ENCODE results near the gene ADAM10.
"Not testable (repeated sequence)": the region's sequence is repeated elsewhere in the genome, so short reads cannot be mapped to it uniquely, and the experiment has no call there.

ADAM10 gene

GRCh38 chr15:58606577-58607080 is 142.9 kb downstream of the ADAM10 start:
- Histone ChIP-seq H3K9me3 (ENCODE audit: insufficient read depth, low read depth, low read length) (no peaks in the 10 kb centered on the region), H3K4me1 (ENCODE audit: insufficient read depth, low read length) (0 out of 2 replicates have a peak, but pooled peaks cover 7% of the 10 kb centered on the region), H3K27ac (ENCODE audit: low read depth, low read length) (no peak overlapping the region), H3K36me3 (ENCODE audit: insufficient read depth, low read length) (peaks cover 46% of the 10 kb centered on the region), H3K9ac (ENCODE audit: low read depth, low read length) (no peak overlapping the region), H3K4me3 (ENCODE audit: low read length) (no peak overlapping the region), H3K27me3 (ENCODE audit: insufficient read depth, low read length) (no peaks in the 10 kb centered on the region)
- WGBS, result 85% methylated on average over 4 of the region's 4 CpGs

- Histone ChIP-seq H3K4me1 (ENCODE audit: insufficient read depth, low read length) (0 out of 2 replicates have a peak, but pooled peaks cover 7% of the 10 kb centered on the region), H3K9me3 (ENCODE audit: insufficient read depth, low read depth, low read length) (no peaks in the 10 kb centered on the region), H3K36me3 (ENCODE audit: insufficient read depth, low read length) (peaks cover 41% of the 10 kb centered on the region), H3K9ac (ENCODE audit: low read depth, low read length) (no peak overlapping the region), H3K27ac (ENCODE audit: low read depth, low read length) (no peak overlapping the region), H3K4me3 (ENCODE audit: low read length) (no peak overlapping the region), H3K27me3 (ENCODE audit: insufficient read depth, low read length) (no peaks in the 10 kb centered on the region)
- 98% methylated on average over 3 of the region's 3 CpGs for WGBS
Measured at GRCh38 chr15:58605931-58606530, 143.5 kb downstream of the ADAM10 start.

- H3K9ac ChIP-seq (ENCODE audit: low read depth, low read length), result no peak overlapping the region
- H3K4me1 ChIP-seq (ENCODE audit: insufficient read depth, low read length), result 0 out of 2 replicates have a peak, but pooled peaks cover 7% of the 10 kb centered on the region
- H3K4me3 ChIP-seq (ENCODE audit: low read length), result no peak overlapping the region
- H3K27ac ChIP-seq (ENCODE audit: low read depth, low read length), result no peak overlapping the region
- WGBS, result 93% methylated on average over 4 of the region's 4 CpGs
- H3K36me3 ChIP-seq (ENCODE audit: insufficient read depth, low read length), result peaks cover 26% of the 10 kb centered on the region
- no peaks in the 10 kb centered on the region for H3K27me3 ChIP-seq (ENCODE audit: insufficient read depth, low read length)
- no peaks in the 10 kb centered on the region for H3K9me3 ChIP-seq (ENCODE audit: insufficient read depth, low read depth, low read length)
Measured at GRCh38 chr15:58604455-58604923, 145.0 kb downstream of the ADAM10 start.

GRCh38 chr15:58603927-58604326 is 145.6 kb downstream of the ADAM10 start:
- not testable (repeated sequence) for H3K4me3 ChIP-seq (ENCODE audit: low read length); H3K4me1 ChIP-seq (ENCODE audit: insufficient read depth, low read length); H3K27ac ChIP-seq (ENCODE audit: low read depth, low read length); H3K9me3 ChIP-seq (ENCODE audit: insufficient read depth, low read depth, low read length); H3K9ac ChIP-seq (ENCODE audit: low read depth, low read length); H3K27me3 ChIP-seq (ENCODE audit: insufficient read depth, low read length)
- WGBS, result 96% methylated on average over 8 of the region's 8 CpGs
- H3K36me3 ChIP-seq (ENCODE audit: insufficient read depth, low read length), result peaks cover 27% of the 10 kb centered on the region

GRCh38 chr15:58602823-58603222 is 146.7 kb downstream of the ADAM10 start:
- peaks cover 16% of the 10 kb centered on the region for H3K4me1 ChIP-seq (ENCODE audit: insufficient read depth, low read length)
- H3K9ac ChIP-seq (ENCODE audit: low read depth, low read length), result no peak overlapping the region
- no peak overlapping the region for H3K27ac ChIP-seq (ENCODE audit: low read depth, low read length)
- no peaks in the 10 kb centered on the region for H3K9me3 ChIP-seq (ENCODE audit: insufficient read depth, low read depth, low read length)
- no peaks in the 10 kb centered on the region for H3K27me3 ChIP-seq (ENCODE audit: insufficient read depth, low read length)
- no peak overlapping the region for H3K4me3 ChIP-seq (ENCODE audit: low read length)
- WGBS, result 92% methylated on average over 1 of the region's 2 CpGs
- H3K36me3 ChIP-seq (ENCODE audit: insufficient read depth, low read length), result peaks cover 27% of the 10 kb centered on the region

GRCh38 chr15:58598829-58599210 is 150.7 kb downstream of the ADAM10 start:
- H3K9me3 ChIP-seq (ENCODE audit: insufficient read depth, low read depth, low read length), result no peaks in the 10 kb centered on the region
- no peak overlapping the region for H3K9ac ChIP-seq (ENCODE audit: low read depth, low read length)
- H3K36me3 ChIP-seq (ENCODE audit: insufficient read depth, low read length), result peaks cover 43% of the 10 kb centered on the region
- H3K27ac ChIP-seq (ENCODE audit: low read depth, low read length), result peak overlapping the region; percentile 50; the same call in 1 of the 2 replicates
- H3K27me3 ChIP-seq (ENCODE audit: insufficient read depth, low read length), result no peaks in the 10 kb centered on the region
- H3K4me1 ChIP-seq (ENCODE audit: insufficient read depth, low read length), result peaks cover 9% of the 10 kb centered on the region
- no peak overlapping the region for H3K4me3 ChIP-seq (ENCODE audit: low read length)
- WGBS, result 94% methylated on average over 4 of the region's 4 CpGs

- Histone ChIP-seq H3K4me1 (ENCODE audit: insufficient read depth, low read length) (peaks cover 9% of the 10 kb centered on the region), H3K27me3 (ENCODE audit: insufficient read depth, low read length) (no peaks in the 10 kb centered on the region), H3K9ac (ENCODE audit: low read depth, low read length) (no peak overlapping the region), H3K9me3 (ENCODE audit: insufficient read depth, low read depth, low read length) (no peaks in the 10 kb centered on the region), H3K27ac (ENCODE audit: low read depth, low read length) (peak overlapping the region; percentile 50; the same call in 1 of the 2 replicates), H3K4me3 (ENCODE audit: low read length) (no peak overlapping the region), H3K36me3 (ENCODE audit: insufficient read depth, low read length) (peaks cover 38% of the 10 kb centered on the region)
- WGBS, result 49% methylated on average over 2 of the region's 4 CpGs
Measured at GRCh38 chr15:58597943-58598828, 151.3 kb downstream of the ADAM10 start.

GRCh38 chr15:58595516-58596263 is 153.8 kb downstream of the ADAM10 start:
- Histone ChIP-seq H3K27me3 (ENCODE audit: insufficient read depth, low read length) (no peaks in the 10 kb centered on the region), H3K9me3 (ENCODE audit: insufficient read depth, low read depth, low read length) (no peaks in the 10 kb centered on the region), H3K27ac (ENCODE audit: low read depth, low read length) (no peak overlapping the region), H3K9ac (ENCODE audit: low read depth, low read length) (no peak overlapping the region), H3K4me1 (ENCODE audit: insufficient read depth, low read length) (peaks cover 9% of the 10 kb centered on the region), H3K36me3 (ENCODE audit: insufficient read depth, low read length) (peaks cover 27% of the 10 kb centered on the region), H3K4me3 (ENCODE audit: low read length) (no peak overlapping the region)
- WGBS, result 100% methylated on average over 1 of the region's 3 CpGs

- Histone ChIP-seq H3K27ac (ENCODE audit: low read depth, low read length) (no peak overlapping the region), H3K9ac (ENCODE audit: low read depth, low read length) (no peak overlapping the region), H3K27me3 (ENCODE audit: insufficient read depth, low read length) (no peaks in the 10 kb centered on the region), H3K4me3 (ENCODE audit: low read length) (no peak overlapping the region), H3K4me1 (ENCODE audit: insufficient read depth, low read length) (peaks cover 9% of the 10 kb centered on the region), H3K36me3 (ENCODE audit: insufficient read depth, low read length) (peaks cover 27% of the 10 kb centered on the region), H3K9me3 (ENCODE audit: insufficient read depth, low read depth, low read length) (no peaks in the 10 kb centered on the region)
- no CpG with 5 or more reads among the region's 1 CpG for WGBS
Measured at GRCh38 chr15:58594898-58595297, 154.6 kb downstream of the ADAM10 start.

- H3K36me3 ChIP-seq (ENCODE audit: insufficient read depth, low read length), result peaks cover 23% of the 10 kb centered on the region
- H3K27ac ChIP-seq (ENCODE audit: low read depth, low read length), result no peak overlapping the region
- H3K9ac ChIP-seq (ENCODE audit: low read depth, low read length), result no peak overlapping the region
- H3K4me1 ChIP-seq (ENCODE audit: insufficient read depth, low read length), result peaks cover 8% of the 10 kb centered on the region
- H3K27me3 ChIP-seq (ENCODE audit: insufficient read depth, low read length), result no peaks in the 10 kb centered on the region
- H3K4me3 ChIP-seq (ENCODE audit: low read length), result no peak overlapping the region
- 93% methylated on average over 1 of the region's 1 CpG for WGBS
- no peaks in the 10 kb centered on the region for H3K9me3 ChIP-seq (ENCODE audit: insufficient read depth, low read depth, low read length)
Measured at GRCh38 chr15:58593870-58594269, 155.6 kb downstream of the ADAM10 start.

GRCh38 chr15:58590926-58591325 is 158.6 kb downstream of the ADAM10 start:
- Histone ChIP-seq H3K4me1 (ENCODE audit: insufficient read depth, low read length) (no peaks in the 10 kb centered on the region), H3K4me3 (ENCODE audit: low read length) (no peak overlapping the region), H3K9me3 (ENCODE audit: insufficient read depth, low read depth, low read length) (no peaks in the 10 kb centered on the region), H3K27ac (ENCODE audit: low read depth, low read length) (no peak overlapping the region), H3K9ac (ENCODE audit: low read depth, low read length) (no peak overlapping the region), H3K27me3 (ENCODE audit: insufficient read depth, low read length) (no peaks in the 10 kb centered on the region), H3K36me3 (ENCODE audit: insufficient read depth, low read length) (peaks cover 6% of the 10 kb centered on the region)
- 60% methylated on average over 1 of the region's 1 CpG for WGBS
